HG03378 (cell line): Measurements from ENCODE around the gene GTPBP4.

ENCODE experiments used
- ATAC-seq: cut with Tn5 transposase; IDR thresholded peaks from one replicate; pipeline ENCODE4 v1.9.1; 2021; ENCODE audit warnings: mild to moderate bottlenecking, moderate library complexity; ENCODE audit not compliant: unreplicated experiment

GTPBP4 gene

DNA sequence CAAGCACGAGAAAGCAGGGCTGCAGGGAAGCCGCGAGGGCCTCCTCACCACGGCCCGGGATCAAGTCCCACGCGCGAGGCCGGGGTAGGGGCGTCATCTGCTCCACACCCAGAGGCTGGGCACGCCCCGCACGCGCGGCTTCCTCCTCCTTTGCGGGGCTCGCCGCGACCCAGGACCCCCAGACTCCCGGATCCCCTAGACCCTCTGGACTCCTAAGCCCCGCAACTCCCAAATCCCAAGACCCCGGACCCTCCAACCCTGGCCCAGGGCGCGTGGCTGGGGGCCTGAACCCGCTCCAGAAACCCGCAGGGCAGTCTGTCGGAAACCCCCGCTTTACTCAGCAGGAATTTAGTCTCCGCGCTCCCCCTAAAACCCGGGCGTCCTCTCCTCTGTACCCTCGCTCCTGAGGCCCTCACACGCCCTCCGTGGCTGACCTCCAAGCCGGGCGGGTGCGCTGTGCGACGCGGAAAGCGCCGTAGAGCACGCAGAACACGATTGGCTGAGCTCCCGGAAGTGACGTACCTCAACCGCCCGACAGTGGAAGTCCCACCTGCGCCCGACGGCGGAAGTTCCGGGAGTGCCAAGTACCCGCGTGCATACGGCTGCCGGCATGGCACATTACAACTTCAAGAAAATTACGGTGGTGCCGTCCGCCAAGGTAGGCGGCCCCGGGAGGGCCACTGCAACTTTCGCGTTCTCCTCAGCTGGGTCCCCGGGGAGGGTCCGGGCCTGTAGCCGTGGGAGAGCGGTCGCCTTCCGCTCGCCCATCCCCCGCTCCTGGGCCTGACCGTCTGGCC lies at the start of gene GTPBP4:
TSS of gene GTPBP4 (plus strand) at position 565 of the 797 bp plus-strand sequence. CDS start at position 611, 46 bp downstream.
- ATAC-seq, result peak; percentile 94

DNA sequence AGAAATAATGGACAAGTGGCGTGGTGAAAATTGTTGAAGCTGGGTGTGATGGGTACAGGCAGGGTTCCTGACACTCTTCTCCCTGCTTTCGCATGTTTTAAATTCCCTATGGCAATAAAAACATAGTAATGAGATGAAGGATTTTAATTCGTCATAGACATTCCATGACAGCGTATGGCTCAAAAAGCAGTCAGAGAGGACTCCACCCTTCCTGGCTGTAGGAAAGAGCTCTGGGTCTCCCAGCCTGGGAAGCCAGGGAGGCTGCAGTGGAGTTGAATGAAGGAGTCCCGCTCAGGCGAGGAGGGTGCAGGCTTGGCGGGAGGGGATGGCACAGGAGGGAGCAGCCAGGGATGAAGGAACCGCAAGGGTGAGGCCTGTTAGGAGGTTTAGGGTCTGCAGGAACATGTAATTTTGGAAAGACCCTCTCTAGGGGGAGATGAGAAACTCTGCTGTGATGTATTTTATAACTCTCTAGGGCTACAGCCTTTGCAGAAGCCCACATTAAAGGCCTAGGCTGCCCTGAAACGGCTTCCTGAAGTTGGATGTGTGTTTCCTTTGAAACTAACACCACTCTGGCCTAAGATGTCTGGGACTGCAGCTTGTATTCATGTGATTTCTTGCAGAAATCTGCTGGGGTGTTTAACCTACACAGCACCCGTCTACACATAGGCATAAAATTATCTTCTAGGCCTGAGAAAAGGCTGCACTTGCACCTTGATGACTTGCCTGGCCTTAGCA lies 49.1 kb upstream of the GTPBP4 start:
- ATAC-seq, result no peak

DNA sequence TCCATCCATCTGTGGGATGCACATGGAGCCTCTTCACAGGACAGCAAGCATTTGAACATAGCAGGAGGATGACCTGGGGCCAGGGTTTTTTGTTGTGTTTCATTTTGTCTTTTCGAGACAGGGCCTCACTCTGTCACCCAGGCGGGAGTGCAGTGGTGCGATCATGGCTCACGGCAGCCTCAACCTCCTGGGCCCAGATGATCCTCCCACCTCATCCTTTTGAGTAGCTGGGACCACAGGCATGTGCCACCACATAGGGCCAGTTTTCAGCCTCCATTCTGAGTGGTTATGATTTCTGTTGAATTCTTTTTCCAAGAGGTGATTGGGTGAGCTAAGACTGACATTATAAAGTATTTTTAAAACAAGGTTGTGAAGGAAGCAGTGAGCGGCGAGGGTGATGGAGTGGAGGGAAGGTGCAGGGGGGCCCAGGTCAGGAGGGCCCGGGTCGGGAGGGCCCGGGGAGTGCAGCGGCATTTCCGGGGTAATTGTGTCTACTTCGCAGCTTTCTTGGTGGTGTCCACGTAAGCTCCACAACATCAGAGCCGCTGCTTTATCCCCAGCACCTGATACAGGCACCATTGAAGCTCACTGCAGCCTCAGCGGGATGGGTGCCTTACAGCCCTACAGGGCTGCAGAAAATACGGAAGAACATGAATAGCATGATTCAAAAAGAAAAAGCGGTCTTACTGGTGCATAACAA lies 44.8 kb upstream of the GTPBP4 start:
- ATAC-seq, result no peak

DNA sequence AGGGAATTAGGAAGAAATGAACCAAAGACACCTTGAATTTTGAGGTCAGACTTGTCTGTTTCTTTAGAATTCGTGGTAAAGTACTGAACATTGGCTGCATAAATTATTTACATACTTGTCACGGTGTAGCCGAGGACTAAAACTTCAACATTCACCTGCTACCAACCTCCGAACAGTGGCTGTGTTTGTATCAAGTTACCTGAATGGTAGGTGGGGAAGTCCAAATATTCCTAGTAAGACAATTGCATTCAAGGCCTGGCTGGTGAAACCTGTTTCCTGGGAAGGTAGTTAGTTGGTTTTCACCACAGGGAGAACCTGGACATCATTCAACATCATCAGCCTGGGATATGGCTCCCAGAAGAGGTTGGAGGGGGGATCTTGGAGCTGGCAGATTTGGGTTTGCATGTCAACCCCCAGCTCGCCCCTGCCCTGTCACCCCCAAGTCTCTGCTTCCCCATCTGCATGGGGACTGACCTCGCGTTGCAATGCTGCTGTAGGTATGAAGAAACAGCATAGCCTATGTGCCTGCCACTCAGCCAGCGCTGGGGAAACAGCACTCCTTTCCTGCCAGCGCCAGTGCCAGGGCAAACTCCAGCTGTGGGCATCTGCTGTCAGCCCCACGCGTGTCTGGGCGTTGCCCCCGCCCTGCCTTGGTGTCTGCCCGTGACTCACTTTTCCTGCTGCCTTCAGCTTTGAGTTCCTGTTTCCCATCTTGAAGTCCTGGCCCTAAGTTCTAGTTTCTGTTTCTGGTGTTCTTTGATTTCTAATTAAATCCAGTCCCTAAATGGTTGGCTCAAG lies 44.0 kb upstream of the GTPBP4 start:
- ATAC-seq, result no peak

DNA sequence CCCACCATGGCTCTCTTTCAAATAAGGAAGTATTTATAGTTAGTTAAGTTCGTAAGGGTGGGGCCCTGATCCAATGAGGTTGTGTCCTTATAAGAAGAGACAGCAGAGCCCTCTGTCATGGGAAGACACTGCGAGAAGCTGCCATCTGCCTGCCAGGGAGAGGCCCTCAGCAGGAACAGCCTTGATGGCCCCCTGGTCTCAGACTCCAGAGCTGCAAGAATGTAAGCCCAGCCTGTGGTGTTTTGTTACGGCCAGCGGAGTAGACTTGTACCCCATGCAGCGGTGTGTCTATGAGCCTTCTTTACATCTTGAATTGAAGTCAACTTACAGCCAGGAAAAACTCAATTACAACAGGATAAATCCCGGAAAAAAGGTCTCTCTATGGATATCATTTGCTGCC lies 42.5 kb upstream of the GTPBP4 start:
- ATAC-seq, result no peak

DNA sequence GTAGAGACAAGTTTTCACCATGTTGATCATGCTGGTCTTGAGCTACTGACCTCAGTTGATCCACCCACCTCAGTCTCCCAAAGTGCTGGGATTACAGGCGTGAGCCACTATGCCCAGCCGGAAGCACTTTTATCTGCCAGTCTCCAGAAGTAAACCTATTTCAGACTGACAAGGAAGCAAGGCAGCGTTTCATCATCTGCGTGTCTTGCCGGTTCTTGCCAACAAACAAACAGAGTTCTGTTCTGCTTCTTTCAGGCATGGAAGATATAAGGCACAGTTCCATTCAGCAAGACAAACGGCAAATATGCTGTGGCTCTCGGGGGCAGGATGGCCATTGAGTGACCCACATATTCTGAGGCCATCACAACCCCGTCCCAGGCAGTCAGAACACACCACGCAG lies 41.2 kb upstream of the GTPBP4 start:
- no peak for ATAC-seq

DNA sequence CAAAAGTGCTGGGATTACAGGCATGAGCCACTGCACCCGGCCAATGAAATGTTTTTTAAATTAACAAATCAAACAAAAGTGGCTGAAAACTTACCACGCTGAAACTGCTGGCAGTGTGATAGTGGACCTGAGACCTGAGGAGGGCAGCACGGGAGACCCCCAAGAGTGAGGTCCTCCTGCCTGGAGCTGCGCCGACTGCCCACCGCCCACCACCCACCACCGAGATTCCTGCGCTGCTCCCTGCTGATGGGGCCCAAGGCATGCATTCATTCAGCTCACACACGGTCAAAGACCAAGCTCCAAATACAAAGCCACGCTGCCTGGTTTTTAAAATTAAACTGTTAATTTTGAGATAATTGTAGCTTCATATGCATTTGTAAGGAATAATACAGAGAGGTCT lies 40.4 kb upstream of the GTPBP4 start:
- no peak for ATAC-seq

DNA sequence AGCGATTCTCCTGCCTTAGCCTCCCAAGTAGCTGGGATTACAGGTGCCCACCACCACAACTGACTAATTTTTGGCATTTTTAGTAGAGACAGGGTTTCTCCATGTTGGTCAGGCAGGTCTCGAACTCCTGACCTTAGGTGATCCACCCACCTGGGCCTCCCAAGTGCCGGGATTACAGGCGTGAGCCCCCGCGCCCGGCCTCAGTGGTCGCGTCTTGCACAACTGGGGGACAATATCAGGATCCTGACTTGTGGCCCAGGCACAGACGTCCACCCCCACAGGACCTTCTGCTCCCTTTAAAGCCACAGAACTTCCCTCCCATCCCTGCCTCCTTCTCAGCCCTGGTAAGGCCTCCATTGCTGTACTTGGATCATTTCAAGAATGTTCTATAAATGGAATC lies 39.9 kb upstream of the GTPBP4 start:
- ATAC-seq, result no peak

DNA sequence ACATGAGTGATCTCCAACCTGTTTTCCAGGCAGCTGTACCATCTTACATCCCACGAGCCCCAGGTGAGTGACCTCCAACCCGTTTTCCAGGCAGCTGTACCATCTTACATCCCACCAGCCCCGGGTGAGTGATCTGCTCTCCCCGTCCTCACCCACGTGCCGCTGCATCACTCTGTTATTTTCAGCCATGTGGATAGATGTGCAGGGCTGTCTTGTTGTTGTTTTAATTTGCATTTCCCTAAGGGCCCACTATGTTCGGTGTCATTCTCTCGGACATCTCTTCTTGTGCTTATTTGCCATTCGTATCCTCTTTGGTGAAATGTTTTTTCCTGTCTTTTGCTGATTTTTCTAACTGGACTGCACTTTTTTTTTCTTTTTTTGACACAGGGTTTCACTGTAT lies 38.8 kb upstream of the GTPBP4 start:
- ATAC-seq, result no peak

DNA sequence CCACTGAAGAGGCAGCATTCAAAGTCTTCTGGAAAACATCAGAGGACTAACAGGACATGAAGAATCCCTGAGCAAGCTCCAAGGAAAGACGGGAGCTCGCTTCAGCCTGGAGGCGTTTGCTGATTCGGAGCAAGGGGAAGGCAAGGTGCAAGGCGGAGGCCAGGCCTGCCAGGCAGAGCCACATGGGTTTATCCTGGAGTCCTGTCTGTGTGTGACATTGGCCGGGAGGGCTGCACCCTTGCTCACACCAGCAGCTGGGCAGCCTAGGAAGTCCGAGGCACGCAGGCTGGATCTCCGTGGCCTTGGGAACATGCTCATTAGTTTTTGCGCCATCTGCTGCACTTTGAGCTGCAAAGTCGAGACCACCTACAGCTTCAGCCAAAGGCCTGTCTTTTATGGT lies 34.4 kb upstream of the GTPBP4 start:
- ATAC-seq, result no peak

DNA sequence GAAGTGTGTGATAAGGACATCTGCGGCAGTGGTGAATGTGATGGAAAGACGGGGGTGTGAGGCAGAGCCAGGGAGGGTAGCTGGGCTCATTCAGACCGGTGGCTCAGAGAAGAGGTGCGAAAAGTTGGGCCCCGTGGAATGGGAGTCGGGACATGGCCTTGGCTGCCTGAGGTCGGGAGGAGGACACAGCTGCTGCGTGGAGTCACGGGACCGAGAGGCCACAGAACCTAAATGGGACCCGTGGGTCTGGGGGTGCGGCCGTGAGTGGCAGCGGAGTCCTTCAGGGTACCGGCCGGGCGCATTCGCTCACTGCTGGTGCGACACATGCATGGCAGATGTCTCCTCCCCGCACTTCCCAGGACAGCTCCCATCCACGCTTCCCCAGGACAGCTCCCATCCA lies 33.8 kb upstream of the GTPBP4 start:
- no peak for ATAC-seq

DNA sequence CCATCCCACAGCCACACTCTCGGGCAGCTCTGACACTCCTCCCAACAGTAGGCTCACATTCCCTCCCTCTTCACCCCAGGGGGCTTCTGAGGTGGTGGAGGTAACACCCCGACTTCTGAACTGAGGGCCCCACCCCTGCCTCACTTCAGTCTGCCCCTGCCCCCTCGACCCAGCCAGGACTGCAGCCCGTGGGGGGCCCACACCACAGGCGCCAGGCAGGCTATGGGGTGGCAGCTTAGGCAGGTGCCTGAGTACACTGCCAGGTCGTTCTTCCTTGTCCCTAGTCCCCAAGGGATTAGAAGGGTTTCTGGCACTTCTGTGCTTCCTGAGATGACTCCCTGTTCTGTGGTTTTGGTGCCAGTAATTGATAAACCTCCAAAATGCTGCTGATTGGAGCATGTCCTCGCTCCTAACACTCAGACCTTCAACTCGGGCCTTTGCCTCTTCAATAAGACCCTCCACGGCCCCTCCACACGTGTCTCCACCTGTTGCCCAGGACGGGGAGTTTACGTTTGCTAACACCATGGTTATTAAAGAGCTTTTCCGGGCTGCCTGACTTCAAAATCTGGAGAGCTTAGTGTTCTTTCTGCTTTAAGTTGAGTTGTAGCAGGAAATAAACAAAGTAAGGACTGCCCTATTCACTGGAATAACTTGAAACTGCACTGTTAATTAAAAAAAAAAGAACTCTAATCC lies 33.0 kb upstream of the GTPBP4 start:
- no peak for ATAC-seq

DNA sequence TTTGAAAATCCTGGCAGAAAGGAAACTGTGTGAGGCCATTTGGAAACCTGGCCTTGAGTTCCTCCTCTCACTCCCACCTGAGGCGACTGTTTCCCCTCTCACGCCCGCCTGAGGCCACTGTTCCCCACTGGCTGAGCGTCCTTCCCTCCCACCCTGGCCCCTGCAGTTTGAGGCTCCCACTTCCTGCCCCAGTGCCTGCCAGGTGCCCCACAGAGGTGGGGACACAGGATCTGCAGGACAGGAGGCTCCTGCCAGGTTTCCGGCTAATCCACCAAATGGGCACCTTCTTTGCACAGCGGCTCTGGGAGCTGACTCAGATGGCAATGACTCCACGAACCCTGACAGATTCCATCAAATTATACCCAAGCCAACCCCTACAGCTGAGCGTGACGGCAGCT lies 32.4 kb upstream of the GTPBP4 start:
- ATAC-seq, result no peak

DNA sequence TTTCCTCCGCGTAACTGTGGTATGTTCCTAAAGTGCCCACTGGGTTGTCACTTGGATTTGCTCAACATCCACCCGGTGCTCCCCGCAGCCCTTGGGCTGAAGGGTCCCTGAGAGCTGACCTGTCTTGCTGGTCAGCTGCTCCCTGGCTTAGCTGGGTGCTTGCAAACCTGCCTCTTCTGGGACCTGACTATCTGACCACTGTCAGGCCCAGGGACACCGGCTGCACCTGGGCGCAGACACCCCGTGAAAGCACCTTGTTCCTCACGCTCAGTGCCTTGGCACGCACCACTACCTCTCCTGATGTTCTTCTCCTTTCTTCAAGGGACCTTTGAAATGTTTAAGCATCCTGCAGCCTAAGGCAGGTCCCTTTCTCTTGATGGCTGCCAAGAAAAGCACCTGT lies 30.1 kb upstream of the GTPBP4 start:
- ATAC-seq, result no peak

DNA sequence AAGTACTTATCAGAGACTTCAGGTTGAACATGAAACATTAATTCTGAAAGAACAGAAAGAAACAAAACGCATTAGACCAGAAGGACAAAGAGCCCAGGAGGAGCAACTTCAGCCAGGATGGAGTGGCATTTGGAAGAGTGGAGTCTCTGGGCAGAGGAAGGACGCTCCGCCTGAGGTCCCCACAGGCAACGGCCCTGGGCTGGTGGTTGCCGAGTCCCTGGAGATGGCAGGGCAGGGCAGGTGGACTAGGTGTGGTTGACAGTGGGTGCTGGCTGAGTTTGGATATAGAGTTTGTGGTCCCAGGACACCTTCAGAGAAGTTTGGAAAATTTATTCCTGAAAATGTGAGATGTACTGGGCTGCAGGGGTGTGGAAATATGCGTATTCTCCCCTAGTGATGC lies 29.4 kb upstream of the GTPBP4 start:
- ATAC-seq, result no peak

DNA sequence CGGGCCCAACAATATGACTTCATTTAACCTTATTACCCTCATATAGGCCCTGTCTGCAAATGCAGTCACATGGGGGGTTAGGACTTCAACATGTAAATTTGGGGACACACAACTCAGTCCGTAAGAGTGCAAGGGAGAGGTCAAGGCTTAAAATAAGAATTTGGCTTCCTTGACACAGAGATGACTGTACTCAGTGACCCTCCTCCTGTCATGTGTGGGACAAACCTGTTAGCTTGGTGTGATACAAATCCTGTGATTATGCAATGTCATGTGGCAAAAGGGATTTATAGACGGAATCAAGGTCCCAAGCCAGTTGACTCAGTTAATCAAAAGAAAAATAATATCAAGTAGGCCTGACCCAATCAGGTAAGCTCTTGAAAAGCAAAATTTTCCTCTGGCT lies 25.9 kb upstream of the GTPBP4 start:
- no peak for ATAC-seq

DNA sequence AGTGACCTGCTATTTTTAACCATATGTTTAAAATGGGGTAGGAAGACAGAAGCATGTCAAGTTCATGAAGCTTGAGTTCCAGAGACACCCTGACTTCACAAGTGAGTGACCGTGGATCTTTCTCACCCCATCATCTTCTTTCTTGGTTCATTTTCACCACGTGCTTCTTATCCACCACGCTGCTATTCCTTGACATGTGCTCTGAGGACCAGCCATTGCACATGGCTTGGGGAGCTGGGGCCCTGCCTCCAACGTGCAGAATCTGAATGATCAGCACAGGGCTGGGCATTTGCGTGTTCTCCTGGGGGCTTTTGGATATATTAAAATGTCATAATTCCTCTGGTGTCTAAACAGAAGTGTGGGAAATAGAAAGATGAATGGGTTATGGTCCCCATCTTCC lies 25.0 kb upstream of the GTPBP4 start:
- no peak for ATAC-seq

DNA sequence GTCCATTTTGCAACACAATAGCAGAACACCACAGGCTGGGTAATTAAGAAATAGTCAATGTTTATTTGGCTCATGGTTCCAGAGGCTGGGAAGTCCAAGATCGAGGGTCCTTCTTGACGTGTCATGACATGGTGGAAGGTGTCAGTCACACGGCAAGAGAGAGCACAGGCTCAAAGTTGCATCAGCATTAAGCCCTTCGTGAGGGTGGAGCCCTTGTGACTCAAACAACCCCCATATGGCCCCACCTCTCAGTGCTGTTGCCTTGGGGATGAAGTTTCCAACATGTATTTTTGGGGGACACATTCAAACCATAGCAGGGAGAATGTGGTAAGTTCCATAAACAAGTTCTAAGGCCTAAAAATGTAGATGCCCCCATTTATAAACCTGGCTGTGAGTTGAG lies 24.6 kb upstream of the GTPBP4 start:
- no peak for ATAC-seq

DNA sequence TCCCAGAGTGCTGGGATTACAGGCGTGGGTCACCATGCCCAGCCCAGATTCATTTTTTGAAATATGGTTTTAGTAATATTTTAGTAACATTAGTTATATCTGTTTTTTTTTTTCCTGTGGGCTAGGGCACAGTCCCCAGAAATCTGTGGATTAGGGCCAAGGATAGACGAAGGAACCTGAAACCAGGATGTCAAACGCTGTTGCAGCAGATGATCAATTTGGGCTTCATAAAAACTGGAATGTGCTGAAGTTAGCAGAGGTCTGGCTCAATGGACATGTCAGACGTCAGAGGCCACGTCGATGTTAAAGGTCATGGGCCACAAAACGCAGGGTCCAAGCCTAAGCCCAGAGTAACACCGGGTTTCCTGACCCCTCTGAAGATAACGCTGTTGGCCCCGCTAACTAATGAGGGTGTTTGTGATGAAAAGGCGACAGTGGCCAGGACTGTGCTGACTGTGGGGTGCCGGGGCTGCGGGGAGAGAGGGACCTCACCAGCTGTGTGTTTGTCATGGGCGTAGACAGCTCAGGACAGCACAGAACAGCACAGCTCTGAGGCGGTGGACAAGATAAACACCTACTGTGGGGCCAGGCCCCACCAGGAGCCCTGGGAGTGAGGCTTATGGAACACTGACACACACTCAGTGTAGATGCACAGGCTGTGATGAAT lies 23.8 kb upstream of the GTPBP4 start:
- ATAC-seq, result no peak

DNA sequence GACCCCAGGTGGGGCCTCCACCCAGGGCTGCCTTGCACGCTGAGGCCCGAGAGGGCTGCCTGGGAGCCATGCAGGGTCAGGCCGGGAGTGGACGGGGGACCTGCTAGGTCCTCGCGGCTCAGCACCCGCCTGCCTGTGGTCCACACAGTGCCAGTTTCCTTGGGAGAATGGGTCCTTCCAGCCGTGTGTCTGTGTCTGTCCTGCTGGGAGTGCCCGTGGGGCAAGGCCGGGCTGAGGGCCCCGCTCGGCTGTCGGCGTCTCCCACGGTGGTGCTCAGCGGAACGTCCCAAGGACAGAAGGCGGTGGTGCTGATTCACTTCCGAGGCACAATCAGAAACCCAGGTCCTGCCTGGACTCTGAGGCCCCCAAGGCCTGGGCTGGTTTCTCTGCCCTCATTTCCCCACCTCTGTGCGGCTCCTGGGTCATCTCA lies 23.2 kb upstream of the GTPBP4 start:
- no peak for ATAC-seq
